Measurements from ENCODE around the gene ABHD6. TPM values are rescaled to one million over a fixed set of nuclear protein-coding genes. Genes with fewer than 3 reads are reported as not detected.
A peak's percentile ranks its signal among the peaks of the same experiment; 100 is the strongest.

ABHD6 gene
- total and polyA plus RNA-seq, 2 experiments from 2014 or later: 24.6 to 25.1 TPM

DNA sequence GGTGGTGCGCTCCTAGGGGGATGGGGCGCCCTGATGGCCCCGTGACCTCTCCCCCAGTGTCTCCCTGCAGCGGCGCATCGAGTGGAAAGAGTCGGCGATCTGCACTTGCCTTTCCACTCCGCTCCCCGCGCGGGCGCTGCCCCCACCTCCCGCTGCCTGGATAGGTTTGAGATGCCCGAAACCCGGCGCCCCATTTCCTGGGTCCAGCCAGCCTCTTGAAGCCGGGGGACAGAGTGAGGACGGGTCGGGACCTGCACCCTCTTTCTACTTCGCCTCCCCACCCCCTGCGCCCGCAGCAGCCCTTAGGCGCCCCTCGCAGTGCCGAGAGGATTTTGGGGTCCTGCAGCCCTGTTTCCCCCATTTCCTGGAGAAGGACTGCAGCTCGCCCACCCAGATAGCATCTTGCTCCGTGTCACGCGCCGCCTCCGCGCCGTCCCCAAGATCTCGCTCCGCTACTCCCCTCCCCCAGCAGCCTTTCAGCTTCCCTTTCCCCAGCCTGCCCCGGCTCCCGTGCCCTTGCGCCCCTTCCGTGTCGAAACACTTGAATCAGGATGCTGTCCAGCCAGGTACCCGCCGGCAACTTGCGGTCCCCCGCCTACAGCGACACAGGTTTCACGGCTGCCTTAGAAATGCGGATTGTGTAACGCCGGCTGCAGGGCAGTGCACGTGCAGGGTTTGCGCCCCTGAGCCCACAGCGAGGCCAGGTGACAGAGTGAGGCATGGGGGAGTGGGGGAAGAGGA lies 519 bp downstream of the ABHD6 start:
- WGBS (ENCODE audit: low lambda C conversion rate, missing lambda C conversion rate): under 1% methylated on average over 41 of the region's 53 CpGs
- TF ChIP-seq, protein P1, sequence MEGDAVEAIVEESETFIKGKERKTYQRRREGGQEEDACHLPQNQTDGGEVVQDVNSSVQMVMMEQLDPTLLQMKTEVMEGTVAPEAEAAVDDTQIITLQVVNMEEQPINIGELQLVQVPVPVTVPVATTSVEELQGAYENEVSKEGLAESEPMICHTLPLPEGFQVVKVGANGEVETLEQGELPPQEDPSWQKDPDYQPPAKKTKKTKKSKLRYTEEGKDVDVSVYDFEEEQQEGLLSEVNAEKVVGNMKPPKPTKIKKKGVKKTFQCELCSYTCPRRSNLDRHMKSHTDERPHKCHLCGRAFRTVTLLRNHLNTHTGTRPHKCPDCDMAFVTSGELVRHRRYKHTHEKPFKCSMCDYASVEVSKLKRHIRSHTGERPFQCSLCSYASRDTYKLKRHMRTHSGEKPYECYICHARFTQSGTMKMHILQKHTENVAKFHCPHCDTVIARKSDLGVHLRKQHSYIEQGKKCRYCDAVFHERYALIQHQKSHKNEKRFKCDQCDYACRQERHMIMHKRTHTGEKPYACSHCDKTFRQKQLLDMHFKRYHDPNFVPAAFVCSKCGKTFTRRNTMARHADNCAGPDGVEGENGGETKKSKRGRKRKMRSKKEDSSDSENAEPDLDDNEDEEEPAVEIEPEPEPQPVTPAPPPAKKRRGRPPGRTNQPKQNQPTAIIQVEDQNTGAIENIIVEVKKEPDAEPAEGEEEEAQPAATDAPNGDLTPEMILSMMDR (IDR thresholded peaks at IDR 0.05; ENCODE audit: poor library complexity): no peak
- no peak for TF ChIP-seq EZH2 (IDR thresholded peaks at IDR 0.05; ENCODE audit: borderline replicate concordance)
- no peak for TF ChIP-seq EZH2phosphoT487 (IDR thresholded peaks at IDR 0.05; ENCODE audit: low read depth, severe bottlenecking, unreplicated experiment)
- H3K36me3 ChIP-seq (replicated peaks; ENCODE audit: insufficient read depth, low read depth): no peaks in the 10 kb centered on the region
- H3K4me3 ChIP-seq: peak overlapping the region; percentile 100
- H3K79me2 ChIP-seq: peaks cover 31% of the 10 kb centered on the region
- H3K27me3 ChIP-seq: no peaks in the 10 kb centered on the region
- H3K4me1 ChIP-seq (ENCODE audit: insufficient read depth): peaks cover 6% of the 10 kb centered on the region
- H3K27ac ChIP-seq: peak overlapping the region; percentile 91
- H4K20me1 ChIP-seq (ENCODE audit: insufficient read depth, poor library complexity, severe bottlenecking): no peaks in the 10 kb centered on the region
- peak overlapping the region; percentile 95 for H3K4me2 ChIP-seq
- H2AFZ ChIP-seq: peak overlapping the region; percentile 97
- no peaks in the 10 kb centered on the region for H3K9me3 ChIP-seq (ENCODE audit: low read depth)
- H3K9me2 ChIP-seq (replicated peaks; ENCODE audit: insufficient read depth): no peaks in the 10 kb centered on the region
- peak; percentile 60 for DNase-seq (ENCODE audit: low spot score)

DNA sequence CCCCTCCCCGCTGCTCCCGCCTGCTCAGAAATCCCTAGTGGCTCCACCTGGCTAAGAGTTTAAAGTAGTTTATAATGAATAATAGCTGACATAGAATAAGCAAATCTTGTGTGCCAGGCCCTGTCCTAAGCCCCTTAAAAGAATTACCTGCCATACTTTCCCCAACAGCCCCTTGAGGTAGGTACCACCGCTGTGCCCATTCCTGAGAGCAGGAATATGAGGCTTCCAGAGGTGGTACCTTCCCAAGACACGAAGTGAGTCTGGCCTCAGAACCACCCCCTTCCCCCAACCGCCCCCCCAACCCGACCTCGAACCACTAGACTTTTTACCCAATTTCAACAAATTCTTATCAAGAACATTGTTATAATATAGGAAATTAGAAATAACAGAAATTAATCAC lies 1.2 kb downstream of the ABHD6 start:
- Histone ChIP-seq H3K4me1 (ENCODE audit: insufficient read depth) (peaks cover 6% of the 10 kb centered on the region), H3K9me2 (replicated peaks; ENCODE audit: insufficient read depth) (no peaks in the 10 kb centered on the region), H3K79me2 (peaks cover 37% of the 10 kb centered on the region), H3K9me3 (ENCODE audit: low read depth) (no peaks in the 10 kb centered on the region), H4K20me1 (ENCODE audit: insufficient read depth, poor library complexity, severe bottlenecking) (no peaks in the 10 kb centered on the region), H3K27me3 (no peaks in the 10 kb centered on the region), H3K36me3 (replicated peaks; ENCODE audit: insufficient read depth, low read depth) (no peaks in the 10 kb centered on the region), H3K27ac (no peak overlapping the region), H3K4me3 (peak overlapping the region; percentile 100), H3K4me2 (peak overlapping the region; percentile 95), H2AFZ (no peak overlapping the region)
- no peak for DNase-seq (ENCODE audit: low spot score)
- 75% methylated on average over 7 of the region's 7 CpGs for WGBS (ENCODE audit: low lambda C conversion rate, missing lambda C conversion rate)
- no peak for TF ChIP-seq EZH2 (IDR thresholded peaks at IDR 0.05; ENCODE audit: borderline replicate concordance)
- TF ChIP-seq, protein P1 (IDR thresholded peaks at IDR 0.05; ENCODE audit: poor library complexity): no peak
- TF ChIP-seq EZH2phosphoT487 (IDR thresholded peaks at IDR 0.05; ENCODE audit: low read depth, severe bottlenecking, unreplicated experiment): no peak

DNA sequence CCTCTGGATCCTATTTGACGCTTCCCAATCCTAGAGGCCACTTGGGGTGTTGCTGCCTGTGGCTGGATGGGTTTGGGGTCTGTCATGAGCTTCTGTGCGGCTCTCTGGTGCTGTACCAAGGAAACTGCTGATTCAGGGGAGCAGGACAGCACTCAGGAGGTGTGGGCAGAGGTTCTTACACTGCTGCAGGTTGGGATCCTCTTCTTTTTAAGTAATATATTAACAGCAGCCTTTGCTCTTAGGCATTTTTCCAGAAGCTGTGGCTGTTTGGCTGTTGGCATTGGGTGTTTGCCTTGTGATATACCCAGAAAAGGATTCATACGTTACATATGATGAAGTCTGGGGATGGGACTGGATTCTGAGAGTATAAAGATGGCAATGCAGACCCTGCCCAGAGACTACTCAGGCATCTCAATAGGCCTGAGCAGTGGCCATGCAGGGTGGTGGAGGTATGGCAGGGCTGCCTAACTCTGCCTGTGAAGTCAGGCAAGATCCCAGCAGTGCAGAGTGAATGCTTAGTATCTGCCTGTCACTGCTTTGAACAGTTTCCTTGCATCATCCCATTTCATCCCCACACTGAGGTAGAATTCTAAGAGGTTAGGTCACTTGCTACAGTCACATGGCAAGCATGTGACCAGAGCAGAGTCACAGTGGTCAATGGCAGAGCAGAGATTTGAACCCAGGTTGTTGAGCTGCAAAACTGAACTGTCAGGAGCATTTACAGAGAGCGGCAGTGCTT lies 3.9 kb downstream of the ABHD6 start:
- 96% methylated on average over 4 of the region's 4 CpGs for WGBS (ENCODE audit: low lambda C conversion rate, missing lambda C conversion rate)
- no peak overlapping the region for H3K4me2 ChIP-seq
- H3K9me2 ChIP-seq (replicated peaks; ENCODE audit: insufficient read depth): no peaks in the 10 kb centered on the region
- H3K4me3 ChIP-seq: no peak overlapping the region
- no peaks in the 10 kb centered on the region for H3K36me3 ChIP-seq (replicated peaks; ENCODE audit: insufficient read depth, low read depth)
- DNase-seq (ENCODE audit: low spot score): no peak
- no peak for TF ChIP-seq EZH2 (IDR thresholded peaks at IDR 0.05; ENCODE audit: borderline replicate concordance)
- TF ChIP-seq, protein P1 (IDR thresholded peaks at IDR 0.05; ENCODE audit: poor library complexity): no peak
- no peak for TF ChIP-seq EZH2phosphoT487 (IDR thresholded peaks at IDR 0.05; ENCODE audit: low read depth, severe bottlenecking, unreplicated experiment)
- H4K20me1 ChIP-seq (ENCODE audit: insufficient read depth, poor library complexity, severe bottlenecking): no peaks in the 10 kb centered on the region
- H3K27ac ChIP-seq: peak overlapping the region; percentile 23
- no peaks in the 10 kb centered on the region for H3K27me3 ChIP-seq
- H2AFZ ChIP-seq: no peak overlapping the region
- H3K79me2 ChIP-seq: peaks cover 46% of the 10 kb centered on the region
- peaks cover 13% of the 10 kb centered on the region for H3K4me1 ChIP-seq (ENCODE audit: insufficient read depth)
- H3K9me3 ChIP-seq (ENCODE audit: low read depth): no peaks in the 10 kb centered on the region
